Liver (tissue), 3 donors: ENCODE measurements around the gene SDK2.

Source experiments
- CTCF ChIP-seq: fragments of 150-350 bp; IDR thresholded peaks from 2 replicates; pipeline ENCODE4 v1.5.1; 2017; ENCODE audit warnings: improper control_type of control experiment, low read depth, low read length; ENCODE audit not compliant: missing input control
- FOXA1 ChIP-seq: IDR thresholded peaks from 2 replicates; pipeline ENCODE4 v1.6.1; 2016; ENCODE audit warnings: antibody characterized with exemption
- JUND ChIP-seq, 2 donors: IDR thresholded peaks; 2 replicates each; pipeline ENCODE4 v1.6.1; 2016; ENCODE audit warnings: antibody characterized with exemption in 2 of 2
- RAD21 ChIP-seq, 2 donors: IDR thresholded peaks; 2 replicates each; pipeline ENCODE4 v1.6.1; 2016; ENCODE audit warnings: antibody characterized with exemption in 2 of 2, mild to moderate bottlenecking in 2 of 2
- REST ChIP-seq: IDR thresholded peaks from 2 replicates; pipeline ENCODE4 v1.6.1; 2016; ENCODE audit warnings: antibody characterized with exemption, mild to moderate bottlenecking
- TAF1 ChIP-seq: conservative IDR thresholded peaks from 2 replicates; pipeline ENCODE4 v1.6.1; 2016; ENCODE audit warnings: antibody characterized with exemption, mild to moderate bottlenecking
- YY1 ChIP-seq: IDR thresholded peaks from 2 replicates; pipeline ENCODE4 v1.6.1; 2016; ENCODE audit warnings: antibody characterized with exemption, mild to moderate bottlenecking
- donor health status: healthy.
- donor health status: healthy.

DNA sequence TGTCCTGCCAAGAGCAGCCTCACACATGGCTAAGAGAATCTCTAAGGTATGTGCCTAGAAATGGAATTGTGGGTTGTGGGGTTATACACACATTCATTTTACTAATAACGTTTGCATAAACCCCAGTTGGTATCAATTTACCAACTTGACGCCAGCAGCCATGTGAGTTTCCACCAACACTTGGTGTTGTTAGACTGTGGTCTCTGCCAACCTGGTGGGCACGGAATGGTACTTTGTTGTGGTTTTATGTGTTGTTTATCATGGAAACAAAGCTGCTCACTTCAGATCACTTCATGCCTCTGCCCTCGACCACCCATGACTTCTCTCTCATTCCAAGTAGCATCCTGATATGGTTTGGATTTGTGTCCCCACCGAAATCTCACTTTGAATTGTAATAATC lies 180.4 kb downstream of the SDK2 start:
- TF ChIP-seq CTCF = no peak
- no peak for TF ChIP-seq JUND (IDR thresholded peaks at IDR 0.05)
- TF ChIP-seq REST = no peak
- no peak for TF ChIP-seq RAD21 (IDR thresholded peaks at IDR 0.05)
- no peak for TF ChIP-seq TAF1
- TF ChIP-seq YY1 = no peak
- TF ChIP-seq FOXA1 = no peak
